Measurements from ENCODE around the gene CUX1.

The CUX1 gene

GRCh38 chr7:102283477-102284189 lies 466.2 kb downstream of the CUX1 start:
- Histone ChIP-seq H3K9me3 (ENCODE audit: control insufficient read depth, insufficient read depth, low read depth, low read length) (no peaks in the 10 kb centered on the region), H3K27ac (ENCODE audit: extremely low read depth, low read depth, low read length) (no peak overlapping the region), H3K4me3 (ENCODE audit: low read depth, low read length) (no peak overlapping the region), H3K36me3 (ENCODE audit: control insufficient read depth in 2 of 2, insufficient read depth in 1 of 2, low read length in 2 of 2) (no peaks in the 10 kb centered on the region), H3K4me1 (ENCODE audit: control insufficient read depth, insufficient read depth, low read length) (no peaks in the 10 kb centered on the region; the same call in 1 of the 2 replicates)
- POLR2A ChIA-PET, result no interaction called here
- TF ChIP-seq SALL2 (tag by site-specific recombination; IDR thresholded peaks at IDR 0.05; ENCODE audit: borderline replicate concordance), result no peak
- peak; percentile 67; the same call in 1 of the 2 replicates for TF ChIP-seq PRDM4 (tag by site-specific recombination; IDR thresholded peaks at IDR 0.05)
- TF ChIP-seq ZNF645 (tag by site-specific recombination; IDR thresholded peaks at IDR 0.05), result no peak
- peak; percentile 63 for TF ChIP-seq ZIC2 (tag by site-specific recombination; IDR thresholded peaks at IDR 0.05)
- CTCF ChIA-PET, result interaction anchor here (0.6 kb wide), 1 partner anchor 10 kb away, joined by 4 read pairs; no protein-coding TSS in a partner anchor

GRCh38 chr7:102284399-102284798 lies 467.0 kb downstream of the CUX1 start:
- Histone ChIP-seq H3K36me3 (ENCODE audit: control insufficient read depth in 2 of 2, insufficient read depth in 1 of 2, low read length in 2 of 2) (no peaks in the 10 kb centered on the region), H3K4me1 (ENCODE audit: control insufficient read depth, insufficient read depth, low read length) (no peaks in the 10 kb centered on the region; the same call in 1 of the 2 replicates), H3K4me3 (ENCODE audit: low read depth, low read length) (no peak overlapping the region), H3K9me3 (ENCODE audit: control insufficient read depth, insufficient read depth, low read depth, low read length) (no peaks in the 10 kb centered on the region), H3K27ac (ENCODE audit: extremely low read depth, low read depth, low read length) (no peak overlapping the region)
- TF ChIP-seq GLI2 (tag by site-specific recombination; IDR thresholded peaks at IDR 0.05; ENCODE audit: borderline replicate concordance, low read depth) (no peak), HOXA7 (CRISPR knock-in tag; IDR thresholded peaks at IDR 0.05; ENCODE audit: borderline replicate concordance) (no peak), ZNF133 (tag by site-specific recombination; IDR thresholded peaks at IDR 0.05) (no peak), ZNF623 (tag by site-specific recombination; IDR thresholded peaks at IDR 0.05) (no peak), SCRT2 (tag by site-specific recombination; IDR thresholded peaks at IDR 0.05) (peak; percentile 72), ZNF404 (tag by site-specific recombination; IDR thresholded peaks at IDR 0.05) (no peak), ZNF354C (tag by site-specific recombination; IDR thresholded peaks at IDR 0.05; ENCODE audit: borderline replicate concordance, low read depth) (no peak), ZNF211 (tag by site-specific recombination; IDR thresholded peaks at IDR 0.05; ENCODE audit: low read depth) (no peak), ZNF138 (tag by site-specific recombination; IDR thresholded peaks at IDR 0.05; ENCODE audit: borderline replicate concordance) (no peak), ZFHX2 (tag by site-specific recombination; conservative IDR thresholded peaks at IDR 0.05) (no peak), BCL11B (tag by site-specific recombination; IDR thresholded peaks at IDR 0.05; ENCODE audit: low read depth) (no peak), KLF8 (tag by site-specific recombination; IDR thresholded peaks at IDR 0.05) (no peak), SCRT1 (tag by site-specific recombination; IDR thresholded peaks at IDR 0.05; ENCODE audit: borderline replicate concordance) (peak; percentile 82)
- ChIA-PET CTCF (no interaction called here), POLR2A (interaction anchor here (1.0 kb wide), 1 partner anchor 109 kb away, joined by 3 read pairs; no protein-coding TSS in a partner anchor)

GRCh38 chr7:102284891-102285539 lies 467.6 kb downstream of the CUX1 start:
- ChIA-PET CTCF (no interaction called here), POLR2A (interaction anchor here (1.0 kb wide), 1 partner anchor 109 kb away, joined by 3 read pairs; no protein-coding TSS in a partner anchor)
- Histone ChIP-seq H3K27ac (ENCODE audit: extremely low read depth, low read depth, low read length) (no peak overlapping the region), H3K4me3 (ENCODE audit: low read depth, low read length) (no peak overlapping the region), H3K36me3 (ENCODE audit: control insufficient read depth in 2 of 2, insufficient read depth in 1 of 2, low read length in 2 of 2) (no peaks in the 10 kb centered on the region), H3K9me3 (ENCODE audit: control insufficient read depth, insufficient read depth, low read depth, low read length) (no peaks in the 10 kb centered on the region), H3K4me1 (ENCODE audit: control insufficient read depth, insufficient read depth, low read length) (no peaks in the 10 kb centered on the region; the same call in 1 of the 2 replicates)
- TF ChIP-seq GLIS2 (tag by site-specific recombination; IDR thresholded peaks at IDR 0.05), result 0 out of 2 replicates have a peak, but pooled peaks have one; percentile 17
- TF ChIP-seq ZBTB26 (tag by site-specific recombination; optimal IDR thresholded peaks at IDR 0.05), result no peak
- no peak for TF ChIP-seq ZNF221 (tag by site-specific recombination; IDR thresholded peaks at IDR 0.05; ENCODE audit: borderline replicate concordance)
- TF ChIP-seq OSR2 (tag by site-specific recombination; IDR thresholded peaks at IDR 0.05), result no peak
- TF ChIP-seq PATZ1 (tag by site-specific recombination; IDR thresholded peaks at IDR 0.05), result no peak
- no peak for TF ChIP-seq ZNF266 (tag by site-specific recombination; IDR thresholded peaks at IDR 0.05; ENCODE audit: low read depth)
- TF ChIP-seq ZNF677 (tag by site-specific recombination; IDR thresholded peaks at IDR 0.05), result no peak
